Stromal cell of bone marrow (primary cell): ENCODE measurements around the gene PDE3B.
"Not testable (repeated sequence)": the region's sequence is repeated elsewhere in the genome, so short reads cannot be mapped to it uniquely, and the experiment has no call there.

Experiments used
- DNase-seq: peaks from one replicate; pipeline ENCODE4 v3.0.0-alpha.2; 2012; ENCODE audit warnings: low read depth

The PDE3B gene

GRCh38 chr11:14643697-14644225 is at the start of gene PDE3B:
Gene PDE3B, plus strand, starts transcription at chr11:14643804. Its CDS starts 272 bp downstream, at chr11:14644076.
- DNase-seq: no peak

GRCh38 chr11:14595261-14595660 is 48.3 kb upstream of the PDE3B start:
- not testable (repeated sequence) for DNase-seq

GRCh38 chr11:14607713-14608112 is 35.9 kb upstream of the PDE3B start:
- no peak for DNase-seq

- DNase-seq: no peak
Observed at GRCh38 chr11:14609902-14610301, 33.7 kb upstream of the PDE3B start.

- DNase-seq: no peak
Observed at GRCh38 chr11:14611939-14612338, 31.7 kb upstream of the PDE3B start.

- DNase-seq: no peak
Observed at GRCh38 chr11:14612694-14613093, 30.9 kb upstream of the PDE3B start.

GRCh38 chr11:14614091-14614622 is 29.4 kb upstream of the PDE3B start:
- no peak for DNase-seq

- DNase-seq: no peak
Observed at GRCh38 chr11:14617241-14618027, 26.2 kb upstream of the PDE3B start.

- DNase-seq: no peak
Observed at GRCh38 chr11:14618060-14618459, 25.5 kb upstream of the PDE3B start.

- DNase-seq: no peak
Observed at GRCh38 chr11:14619603-14620531, 23.7 kb upstream of the PDE3B start.

- DNase-seq: no peak
Observed at GRCh38 chr11:14622223-14622954, 21.2 kb upstream of the PDE3B start.

- no peak for DNase-seq
Observed at GRCh38 chr11:14623036-14623435, 20.6 kb upstream of the PDE3B start.

GRCh38 chr11:14625586-14626205 is 17.9 kb upstream of the PDE3B start:
- no peak for DNase-seq

- no peak for DNase-seq
Observed at GRCh38 chr11:14626650-14627049, 17.0 kb upstream of the PDE3B start.

GRCh38 chr11:14633506-14634224 is 9.9 kb upstream of the PDE3B start:
- not testable (repeated sequence) for DNase-seq

- no peak for DNase-seq
Observed at GRCh38 chr11:14634813-14635212, 8.8 kb upstream of the PDE3B start.

- DNase-seq: no peak
Observed at GRCh38 chr11:14635546-14635945, 8.1 kb upstream of the PDE3B start.

GRCh38 chr11:14636119-14636518 is 7.5 kb upstream of the PDE3B start:
- no peak for DNase-seq

- no peak for DNase-seq
Observed at GRCh38 chr11:14637868-14638409, 5.7 kb upstream of the PDE3B start.

- DNase-seq: no peak
Observed at GRCh38 chr11:14638561-14638960, 5.0 kb upstream of the PDE3B start.
